ENCODE data around the gene CBY2.
"Not testable (repeated sequence)": the region's sequence is repeated elsewhere in the genome, so short reads cannot be mapped to it uniquely, and the experiment has no call there.

The CBY2 gene

GRCh38 chr13:45662162-45662561, 40.0 kb upstream of the CBY2 start:
- H3K27ac ChIP-seq (ENCODE audit: poor library complexity, severe bottlenecking): no peak overlapping the region
- TF ChIP-seq CTCF (IDR thresholded peaks at IDR 0.05; ENCODE audit: poor library complexity, severe bottlenecking): no peak
- no peak for ATAC-seq (ENCODE audit: low read depth)

GRCh38 chr13:45662903-45663302, 39.2 kb upstream of the CBY2 start:
- H3K9me3 ChIP-seq (ENCODE audit: severe bottlenecking); H3K36me3 ChIP-seq (ENCODE audit: low read depth); H3K27ac ChIP-seq (ENCODE audit: poor library complexity, severe bottlenecking); DNase-seq (ENCODE audit: low spot score); H3K4me3 ChIP-seq (ENCODE audit: severe bottlenecking); ATAC-seq (ENCODE audit: low read depth); H3K27me3 ChIP-seq (ENCODE audit: insufficient read depth, poor library complexity, severe bottlenecking): not testable (repeated sequence)
- peaks cover 11% of the 10 kb centered on the region for H3K4me1 ChIP-seq (ENCODE audit: insufficient read depth, poor library complexity, severe bottlenecking)

More at GRCh38 chr13:45662162-45662561, 40.0 kb upstream of the CBY2 start:
- no peaks in the 10 kb centered on the region for H3K27me3 ChIP-seq (ENCODE audit: insufficient read depth, poor library complexity, severe bottlenecking)
- H3K9me3 ChIP-seq (ENCODE audit: severe bottlenecking): no peaks in the 10 kb centered on the region
- H3K36me3 ChIP-seq (ENCODE audit: low read depth): no peaks in the 10 kb centered on the region
- DNase-seq (ENCODE audit: low spot score): no peak
- H3K4me3 ChIP-seq (ENCODE audit: severe bottlenecking): no peak overlapping the region
- peaks cover 11% of the 10 kb centered on the region for H3K4me1 ChIP-seq (ENCODE audit: insufficient read depth, poor library complexity, severe bottlenecking)

GRCh38 chr13:45669626-45670025, 32.5 kb upstream of the CBY2 start:
- not testable (repeated sequence) for ATAC-seq (ENCODE audit: low read depth); H3K36me3 ChIP-seq (ENCODE audit: low read depth); H3K9me3 ChIP-seq (ENCODE audit: severe bottlenecking); H3K4me3 ChIP-seq (ENCODE audit: severe bottlenecking); DNase-seq (ENCODE audit: low spot score); H3K27me3 ChIP-seq (ENCODE audit: insufficient read depth, poor library complexity, severe bottlenecking); H3K27ac ChIP-seq (ENCODE audit: poor library complexity, severe bottlenecking)
- peaks cover 12% of the 10 kb centered on the region for H3K4me1 ChIP-seq (ENCODE audit: insufficient read depth, poor library complexity, severe bottlenecking)

DNA sequence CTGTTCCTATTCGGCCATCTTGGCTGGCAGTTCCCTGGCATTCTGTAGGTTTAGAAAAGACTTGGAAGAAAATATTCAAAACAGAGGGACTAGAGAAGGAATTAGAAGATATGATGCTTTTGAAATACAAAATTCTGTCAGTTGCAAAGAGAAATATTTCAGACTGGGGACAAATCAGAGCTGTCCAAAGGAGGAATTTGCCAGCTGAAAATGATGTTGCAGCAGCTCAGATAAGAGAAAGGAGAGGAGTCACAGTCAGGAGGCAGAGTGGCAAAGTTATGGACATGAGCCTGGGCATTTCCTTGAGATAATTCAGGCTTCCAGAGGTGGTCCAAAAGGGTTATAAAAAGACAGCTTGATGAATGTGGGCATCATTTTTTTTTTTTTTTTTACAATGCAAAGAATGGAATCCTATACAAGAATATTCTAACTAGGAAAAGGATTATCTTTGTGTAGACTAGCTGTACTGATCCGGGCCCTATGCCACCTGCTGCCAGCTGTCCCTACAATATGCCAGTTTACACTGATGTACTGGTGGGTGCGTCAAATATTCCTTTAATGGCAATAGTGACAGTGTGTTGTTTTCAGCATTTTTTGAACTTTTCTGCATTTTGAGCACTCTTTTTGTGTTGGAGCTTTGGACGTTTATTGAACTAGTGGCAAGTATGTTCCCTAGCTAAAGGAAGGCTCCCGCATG, 31.8 kb upstream of the CBY2 start:
- H3K27ac ChIP-seq (ENCODE audit: poor library complexity, severe bottlenecking): no peak overlapping the region
- no peak for DNase-seq (ENCODE audit: low spot score)

GRCh38 chr13:45674908-45675307, 27.2 kb upstream of the CBY2 start:
- H3K27ac ChIP-seq (ENCODE audit: poor library complexity, severe bottlenecking): peak overlapping the region; percentile 51
- peak; percentile 88 for ATAC-seq (ENCODE audit: low read depth)
- peak; percentile 78 for DNase-seq (ENCODE audit: low spot score)

More for the DNA sequence above, 31.8 kb upstream of the CBY2 start:
- H3K4me3 ChIP-seq (ENCODE audit: severe bottlenecking): no peak overlapping the region
- no peaks in the 10 kb centered on the region for H3K27me3 ChIP-seq (ENCODE audit: insufficient read depth, poor library complexity, severe bottlenecking)
- peaks cover 14% of the 10 kb centered on the region for H3K4me1 ChIP-seq (ENCODE audit: insufficient read depth, poor library complexity, severe bottlenecking)
- H3K36me3 ChIP-seq (ENCODE audit: low read depth): no peaks in the 10 kb centered on the region
- no peak for ATAC-seq (ENCODE audit: low read depth)
- no peaks in the 10 kb centered on the region for H3K9me3 ChIP-seq (ENCODE audit: severe bottlenecking)
- no peak for TF ChIP-seq CTCF (IDR thresholded peaks at IDR 0.05; ENCODE audit: poor library complexity, severe bottlenecking)

More at GRCh38 chr13:45674908-45675307, 27.2 kb upstream of the CBY2 start:
- Histone ChIP-seq H3K4me3 (ENCODE audit: severe bottlenecking) (no peak overlapping the region), H3K4me1 (ENCODE audit: insufficient read depth, poor library complexity, severe bottlenecking) (peaks cover 10% of the 10 kb centered on the region), H3K27me3 (ENCODE audit: insufficient read depth, poor library complexity, severe bottlenecking) (no peaks in the 10 kb centered on the region), H3K36me3 (ENCODE audit: low read depth) (no peaks in the 10 kb centered on the region), H3K9me3 (ENCODE audit: severe bottlenecking) (no peaks in the 10 kb centered on the region)
- TF ChIP-seq CTCF (IDR thresholded peaks at IDR 0.05; ENCODE audit: poor library complexity, severe bottlenecking): no peak
